GM12864 (cell line): ENCODE measurements around the gene ABCG1.

Experiments used
- DNase-seq: peaks from one replicate; pipeline ENCODE4 v3.0.0-alpha.2; 2011; ENCODE audit warnings: low read depth
- H3K4me3 ChIP-seq: 2 replicates; pipeline ENCODE4 v1.5.1; 2011; ENCODE audit warnings: mild to moderate bottlenecking, low read depth, low read length, control low read depth
- CTCF ChIP-seq: IDR thresholded peaks from 2 replicates; pipeline ENCODE4 v1.5.1; 2011; ENCODE audit warnings: low read depth, mild to moderate bottlenecking, moderate library complexity, low read length, control low read depth, inconsistent platforms; ENCODE audit errors: missing control alignments

The ABCG1 gene

GRCh38 chr21:42188663-42189062 lies 30.3 kb upstream of the ABCG1 start:
- no peak for TF ChIP-seq CTCF
- no peak overlapping the region for H3K4me3 ChIP-seq
- DNase-seq, result no peak

- no peak for TF ChIP-seq CTCF
- H3K4me3 ChIP-seq, result no peak overlapping the region
- DNase-seq, result no peak
These were observed 29.5 kb upstream of the ABCG1 start for GRCh38 chr21:42189431-42189830.

GRCh38 chr21:42189860-42190485 lies 29.0 kb upstream of the ABCG1 start:
- DNase-seq, result no peak
- TF ChIP-seq CTCF, result no peak
- H3K4me3 ChIP-seq, result no peak overlapping the region

- DNase-seq, result no peak
- H3K4me3 ChIP-seq, result no peak overlapping the region
- TF ChIP-seq CTCF, result no peak
These were observed 28.5 kb upstream of the ABCG1 start for GRCh38 chr21:42190486-42190863.

- H3K4me3 ChIP-seq, result no peak overlapping the region
- no peak for TF ChIP-seq CTCF
- DNase-seq, result no peak
These were observed 27.9 kb upstream of the ABCG1 start for GRCh38 chr21:42191064-42191463.

GRCh38 chr21:42191696-42192595 lies 27.0 kb upstream of the ABCG1 start:
- H3K4me3 ChIP-seq, result no peak overlapping the region
- no peak for DNase-seq
- no peak for TF ChIP-seq CTCF

GRCh38 chr21:42193131-42193671 lies 25.7 kb upstream of the ABCG1 start:
- TF ChIP-seq CTCF, result no peak
- no peak for DNase-seq
- H3K4me3 ChIP-seq, result no peak overlapping the region
